Tibial artery (tissue), 4 donors: Measurements from ENCODE around the gene SUN3.
"Not testable (repeated sequence)": the region's sequence is repeated elsewhere in the genome, so short reads cannot be mapped to it uniquely, and the experiment has no call there.

ENCODE experiments used
- DNase-seq, 2 donors: peaks; one replicate each; pipeline ENCODE4 v3.0.0-alpha.2; 2019
- H3K27ac ChIP-seq, 2 donors: fragments of 200-600 bp; sonication (generic) in 1 of 2; 1 replicate in 1 of 2; 2 replicates in 1 of 2; pipeline ENCODE4 v1.5.1; 2018 to 2019; ENCODE audit warnings: mild to moderate bottlenecking in 1 of 2
- H3K27me3 ChIP-seq, 2 donors: fragments of 200-600 bp; sonication (generic) in 1 of 2; one replicate each; pipeline versions ENCODE4 v1.5.1 to v1.6.0; 2016 to 2019
- H3K36me3 ChIP-seq, 3 donors: fragments of 200-600 bp; sonication (generic) in 2 of 3; one replicate each; pipeline ENCODE4 v1.5.1; 2016 to 2019; ENCODE audit warnings: mild to moderate bottlenecking in 2 of 3
- H3K4me1 ChIP-seq, 4 donors: fragments of 200-600 bp; sonication (generic) in 2 of 4; 1 replicate in 3 of 4; 2 replicates in 1 of 4; pipeline ENCODE4 v1.5.1; 2016 to 2019
- H3K4me3 ChIP-seq, 2 donors: fragments of 200-600 bp; sonication (generic) in 1 of 2; 1 replicate in 1 of 2; 2 replicates in 1 of 2; pipeline ENCODE4 v1.5.1; 2018 to 2019; ENCODE audit warnings: mild to moderate bottlenecking in 2 of 2
- H3K9me3 ChIP-seq, 3 donors: fragments of 200-600 bp; sonication (generic) in 1 of 3; one replicate each; pipeline ENCODE4 v1.5.1; 2016 to 2019
- CTCF ChIP-seq, 2 experiments: fragments of 200-600 bp in 1 of 2; fragments of 450-650 bp in 1 of 2; IDR thresholded peaks; one replicate each; pipeline ENCODE4 v1.5.1; 2017 to 2019; ENCODE audit warnings: antibody characterized with exemption in 2 of 2, mild to moderate bottlenecking in 1 of 2, moderate library complexity in 1 of 2
- intact Hi-C: fragments of 100-400 bp; cut with DNase I; formaldehyde crosslinking; loops from one replicate; pipeline ENCODE4 v1.15.0; 2023; ENCODE audit warnings: low total_unique reads

The SUN3 gene

GRCh38 chr7:48009954-48010353 is 19.0 kb downstream of the SUN3 start:
- intact Hi-C loops = no loop called here
- H3K27ac ChIP-seq = no peak overlapping the region

GRCh38 chr7:48009257-48009656 is 19.6 kb downstream of the SUN3 start:
- no peak for TF ChIP-seq CTCF (IDR thresholded peaks at IDR 0.05)
- intact Hi-C loops = no loop called here

More at GRCh38 chr7:48009954-48010353, 19.0 kb downstream of the SUN3 start:
- no peak for DNase-seq
- no peaks in the 10 kb centered on the region for H3K4me1 ChIP-seq
- H3K36me3 ChIP-seq = no peaks in the 10 kb centered on the region
- H3K9me3 ChIP-seq = no peaks in the 10 kb centered on the region
- H3K4me3 ChIP-seq = no peak overlapping the region
- H3K27me3 ChIP-seq = no peaks in the 10 kb centered on the region
- TF ChIP-seq CTCF (IDR thresholded peaks at IDR 0.05) = no peak

GRCh38 chr7:48006866-48007265 is 22.0 kb downstream of the SUN3 start:
- Histone ChIP-seq H3K4me1 (no peaks in the 10 kb centered on the region), H3K4me3 (no peak overlapping the region), H3K27ac (no peak overlapping the region), H3K27me3 (no peaks in the 10 kb centered on the region), H3K9me3 (no peaks in the 10 kb centered on the region), H3K36me3 (no peaks in the 10 kb centered on the region)
- TF ChIP-seq CTCF (IDR thresholded peaks at IDR 0.05) = no peak
- intact Hi-C loops = no loop called here
- DNase-seq = no peak

More at GRCh38 chr7:48009257-48009656, 19.6 kb downstream of the SUN3 start:
- Histone ChIP-seq H3K4me3 (no peak overlapping the region), H3K36me3 (no peaks in the 10 kb centered on the region), H3K27me3 (no peaks in the 10 kb centered on the region), H3K9me3 (no peaks in the 10 kb centered on the region), H3K27ac (no peak overlapping the region), H3K4me1 (no peaks in the 10 kb centered on the region)
- DNase-seq = no peak

DNA sequence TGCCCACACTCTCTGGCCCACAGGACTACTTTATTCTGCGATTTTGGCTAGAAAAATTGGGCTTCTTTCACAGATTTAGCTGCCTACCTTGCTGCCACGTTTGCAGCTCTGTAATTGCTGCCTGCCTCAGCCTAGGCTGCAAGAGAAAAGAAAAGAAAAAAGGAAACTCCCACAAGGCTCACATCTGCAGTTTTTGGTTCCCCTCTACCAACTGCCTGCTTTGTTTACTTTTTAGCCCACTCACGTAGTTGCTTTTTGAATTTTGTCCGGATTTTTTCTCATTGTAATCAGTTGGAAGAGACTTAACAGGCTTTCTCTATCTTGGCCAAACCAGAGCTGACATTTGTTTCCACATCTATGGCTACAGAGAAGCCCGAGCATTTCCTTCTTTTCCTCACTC is 24.3 kb downstream of the SUN3 start:
- Histone ChIP-seq H3K4me3 (no peak overlapping the region), H3K9me3 (no peaks in the 10 kb centered on the region), H3K27ac (no peak overlapping the region), H3K27me3 (no peaks in the 10 kb centered on the region), H3K36me3 (no peaks in the 10 kb centered on the region), H3K4me1 (no peaks in the 10 kb centered on the region)
- TF ChIP-seq CTCF (IDR thresholded peaks at IDR 0.05) = no peak
- DNase-seq = no peak
- intact Hi-C loops = no loop called here

DNA sequence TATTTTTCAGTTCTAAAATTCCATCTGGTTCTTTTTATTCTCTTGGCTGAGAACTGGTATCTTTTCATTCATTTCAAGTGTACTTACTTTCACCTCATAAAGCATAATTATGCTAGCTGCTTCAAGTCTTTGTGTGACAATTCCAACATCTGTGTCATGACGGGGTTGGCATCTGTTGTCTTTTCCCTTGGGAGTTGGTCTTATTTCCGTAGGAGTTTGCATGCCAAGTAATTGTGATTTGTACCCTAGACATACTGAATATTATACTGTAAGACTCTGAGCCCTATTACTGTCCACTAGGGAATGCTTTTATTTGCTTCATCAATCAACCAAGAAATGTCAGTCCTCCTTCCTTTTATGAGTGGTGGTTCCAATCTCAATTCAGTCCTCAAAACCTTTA is 24.9 kb downstream of the SUN3 start:
- Histone ChIP-seq H3K9me3 (no peaks in the 10 kb centered on the region), H3K4me1 (no peaks in the 10 kb centered on the region), H3K4me3 (no peak overlapping the region), H3K27ac (no peak overlapping the region), H3K36me3 (no peaks in the 10 kb centered on the region), H3K27me3 (no peaks in the 10 kb centered on the region)
- intact Hi-C loops = no loop called here
- no peak for DNase-seq
- TF ChIP-seq CTCF (IDR thresholded peaks at IDR 0.05) = no peak

DNA sequence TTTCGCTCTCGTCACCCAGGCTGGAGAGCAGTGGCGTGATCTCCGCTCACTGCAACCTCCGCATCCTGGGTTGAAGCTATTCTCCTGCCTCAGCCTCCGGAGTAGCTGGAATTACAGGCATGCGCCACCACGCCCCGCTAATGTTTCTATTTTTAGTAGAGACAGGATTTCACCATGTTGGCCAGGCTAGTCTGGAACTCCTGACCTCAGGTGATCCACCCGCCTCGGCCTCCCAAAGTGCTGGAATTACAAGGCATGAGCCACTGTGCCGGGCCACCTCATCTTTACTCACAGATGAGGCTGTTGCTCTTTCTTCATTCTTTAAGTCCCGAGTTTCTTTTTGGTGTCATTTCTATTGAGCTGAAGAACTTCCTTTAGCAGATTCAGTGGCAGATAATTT is 28.7 kb downstream of the SUN3 start:
- DNase-seq, intact Hi-C loops, H3K36me3 ChIP-seq, H3K9me3 ChIP-seq, H3K4me1 ChIP-seq, H3K4me3 ChIP-seq, H3K27ac ChIP-seq, H3K27me3 ChIP-seq: not testable (repeated sequence)
